Retina (tissue), 1 donor: ENCODE results near the gene TAOK3.

Source experiments
- DNase-seq: peaks from one replicate; pipeline ENCODE4 v3.0.0-alpha.2; 2016

TAOK3 gene

GRCh38 chr12:118126119-118126757, 246.5 kb downstream of the TAOK3 start:
- no peak for DNase-seq

- no peak for DNase-seq
Measured at GRCh38 chr12:118125743-118126118, 247.0 kb downstream of the TAOK3 start.

GRCh38 chr12:118124333-118124874, 248.3 kb downstream of the TAOK3 start:
- DNase-seq = no peak

- no peak for DNase-seq
Measured at GRCh38 chr12:118122264-118122663, 250.4 kb downstream of the TAOK3 start.

- peak; percentile 79 for DNase-seq
Measured at GRCh38 chr12:118120579-118121363, 251.9 kb downstream of the TAOK3 start.

- no peak for DNase-seq
Measured at GRCh38 chr12:118119449-118119879, 253.2 kb downstream of the TAOK3 start.

GRCh38 chr12:118109088-118109487, 263.6 kb downstream of the TAOK3 start:
- no peak for DNase-seq

GRCh38 chr12:118107694-118108093, 265.0 kb downstream of the TAOK3 start:
- DNase-seq = no peak

GRCh38 chr12:118107011-118107410, 265.7 kb downstream of the TAOK3 start:
- no peak for DNase-seq

GRCh38 chr12:118103601-118104382, 268.9 kb downstream of the TAOK3 start, which contains the start of gene VSIG10:
Gene VSIG10 (minus strand): TSS chr12:118104011. CDS start chr12:118103671, 340 bp downstream.
- DNase-seq = peak; percentile 90

- no peak for DNase-seq
Measured at GRCh38 chr12:118103201-118103600, 269.5 kb downstream of the TAOK3 start.

GRCh38 chr12:118102609-118103008, 270.1 kb downstream of the TAOK3 start:
- no peak for DNase-seq

- no peak for DNase-seq
Measured at GRCh38 chr12:118102070-118102469, 270.6 kb downstream of the TAOK3 start.

GRCh38 chr12:118101051-118101450, 271.7 kb downstream of the TAOK3 start:
- DNase-seq = no peak
